ENCODE data around the gene PEX1. TPM values are rescaled to one million over a fixed set of nuclear protein-coding genes. Genes with fewer than 3 reads are reported as not detected.
"Not testable (repeated sequence)": the region's sequence is repeated elsewhere in the genome, so short reads cannot be mapped to it uniquely, and the experiment has no call there.

Gene PEX1
- total RNA-seq, 4 donors from 2014 or later: 19.7 to 59.7 (median 36.8) TPM

DNA sequence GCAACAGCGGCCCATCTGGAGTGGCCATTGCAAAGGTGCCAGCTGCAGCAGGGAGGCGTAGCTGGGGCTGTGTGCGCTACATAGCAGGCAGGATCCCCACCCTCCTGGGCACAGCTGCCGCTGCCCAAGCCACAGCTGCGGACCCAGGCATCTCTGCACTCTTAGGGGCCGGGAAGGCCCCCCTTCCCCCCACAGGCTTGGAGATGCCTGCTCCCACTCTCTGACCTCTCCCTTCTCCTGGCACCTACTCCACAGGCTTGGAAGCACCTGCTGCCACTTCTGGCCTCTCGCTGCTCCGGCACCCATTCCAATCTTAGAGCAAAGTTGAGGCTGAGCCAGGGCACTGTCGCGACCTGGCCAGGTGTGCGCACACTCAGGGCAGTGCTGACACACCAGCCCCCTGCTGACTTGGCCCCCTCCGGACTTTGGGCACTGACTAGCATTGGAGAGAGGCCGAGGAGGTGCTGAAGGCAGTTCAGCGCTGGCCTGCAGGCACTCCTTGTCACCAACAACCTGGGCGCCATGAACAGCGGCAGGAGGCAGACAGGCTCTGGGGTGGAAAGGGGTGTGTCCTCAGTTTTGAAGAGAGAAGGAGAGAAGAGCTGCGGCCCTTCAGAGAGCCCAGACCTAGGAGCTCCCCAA is 18.7 kb upstream of the PEX1 start:
- TF ChIP-seq, protein P1, sequence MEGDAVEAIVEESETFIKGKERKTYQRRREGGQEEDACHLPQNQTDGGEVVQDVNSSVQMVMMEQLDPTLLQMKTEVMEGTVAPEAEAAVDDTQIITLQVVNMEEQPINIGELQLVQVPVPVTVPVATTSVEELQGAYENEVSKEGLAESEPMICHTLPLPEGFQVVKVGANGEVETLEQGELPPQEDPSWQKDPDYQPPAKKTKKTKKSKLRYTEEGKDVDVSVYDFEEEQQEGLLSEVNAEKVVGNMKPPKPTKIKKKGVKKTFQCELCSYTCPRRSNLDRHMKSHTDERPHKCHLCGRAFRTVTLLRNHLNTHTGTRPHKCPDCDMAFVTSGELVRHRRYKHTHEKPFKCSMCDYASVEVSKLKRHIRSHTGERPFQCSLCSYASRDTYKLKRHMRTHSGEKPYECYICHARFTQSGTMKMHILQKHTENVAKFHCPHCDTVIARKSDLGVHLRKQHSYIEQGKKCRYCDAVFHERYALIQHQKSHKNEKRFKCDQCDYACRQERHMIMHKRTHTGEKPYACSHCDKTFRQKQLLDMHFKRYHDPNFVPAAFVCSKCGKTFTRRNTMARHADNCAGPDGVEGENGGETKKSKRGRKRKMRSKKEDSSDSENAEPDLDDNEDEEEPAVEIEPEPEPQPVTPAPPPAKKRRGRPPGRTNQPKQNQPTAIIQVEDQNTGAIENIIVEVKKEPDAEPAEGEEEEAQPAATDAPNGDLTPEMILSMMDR (IDR thresholded peaks at IDR 0.05): no peak
- no peak for TF ChIP-seq POLR2A (IDR thresholded peaks at IDR 0.05)
- H3K4me3 ChIP-seq: no peak overlapping the region
- H3K4me1 ChIP-seq: no peaks in the 10 kb centered on the region
- no peaks in the 10 kb centered on the region for H3K9me3 ChIP-seq
- H3K27ac ChIP-seq: no peak overlapping the region
- no peaks in the 10 kb centered on the region for H3K36me3 ChIP-seq
- intact Hi-C loops (cut with DNase I; ENCODE audit: low total_unique reads): no loop called here
- H3K27me3 ChIP-seq: no peaks in the 10 kb centered on the region
- DNase-seq: no peak

DNA sequence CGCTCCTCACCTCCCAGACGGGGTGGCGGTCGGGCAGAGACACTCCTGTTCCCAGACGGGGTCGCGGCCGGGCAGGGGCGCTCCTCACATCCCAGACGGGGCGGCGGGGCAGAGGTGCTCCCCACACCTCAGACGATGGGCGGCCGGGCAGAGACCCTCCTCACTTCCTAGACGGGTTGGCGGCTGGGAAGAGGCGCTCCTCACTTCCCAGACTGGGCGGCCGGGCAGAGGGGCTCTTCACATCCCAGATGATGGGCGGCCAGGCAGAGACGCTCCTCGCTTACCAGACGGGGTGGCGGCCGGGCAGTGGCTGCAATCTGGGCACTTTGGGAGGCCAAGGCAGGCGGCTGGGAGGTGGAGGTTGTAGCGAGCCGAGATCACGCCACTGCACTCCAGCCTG is 16.8 kb upstream of the PEX1 start:
- intact Hi-C loops (cut with DNase I; ENCODE audit: low total_unique reads); H3K9me3 ChIP-seq; H3K4me3 ChIP-seq; H3K36me3 ChIP-seq; H3K27ac ChIP-seq; H3K27me3 ChIP-seq; H3K4me1 ChIP-seq; DNase-seq: not testable (repeated sequence)

DNA sequence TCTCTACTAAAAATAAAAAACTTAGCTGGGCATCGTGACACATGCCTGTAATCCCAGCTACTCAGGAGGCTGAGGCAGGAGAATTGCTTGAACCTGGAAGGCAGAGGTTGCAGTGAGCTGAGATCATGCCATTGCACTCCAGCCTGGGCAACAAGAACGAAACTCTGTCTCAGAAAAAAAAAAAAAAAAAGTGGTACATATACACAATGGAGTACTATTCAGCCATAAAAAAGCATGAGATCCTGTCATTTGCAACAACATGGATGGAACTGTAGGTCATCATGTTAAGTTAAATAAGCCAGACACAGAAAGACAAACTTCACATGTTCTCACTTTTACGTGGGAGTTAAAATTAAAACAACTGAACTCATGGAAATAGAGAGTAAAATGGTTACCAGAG is 15.2 kb upstream of the PEX1 start:
- intact Hi-C loops (cut with DNase I; ENCODE audit: low total_unique reads); DNase-seq; H3K36me3 ChIP-seq; H3K27me3 ChIP-seq; H3K4me3 ChIP-seq; H3K27ac ChIP-seq; H3K4me1 ChIP-seq; H3K9me3 ChIP-seq: not testable (repeated sequence)

DNA sequence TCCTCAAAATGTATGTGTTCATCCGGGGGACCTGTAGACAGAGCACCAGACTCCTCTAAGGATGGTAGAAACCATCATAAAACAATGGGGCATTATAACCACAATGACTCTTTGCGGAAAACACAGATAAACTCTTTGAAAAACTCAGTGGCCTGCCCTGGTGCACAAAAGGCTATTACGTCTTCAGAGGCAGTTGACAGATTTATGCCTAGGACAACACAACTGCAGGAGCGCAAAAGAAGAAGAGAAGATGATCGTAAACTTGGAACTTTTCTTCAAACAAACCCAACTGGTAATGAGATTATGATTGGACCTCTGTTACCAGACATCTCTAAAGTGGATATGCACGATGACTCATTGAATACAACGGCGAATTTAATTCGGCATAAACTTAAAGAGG is 6.3 kb upstream of the PEX1 start:
- H3K4me1 ChIP-seq: no peaks in the 10 kb centered on the region
- no peak for DNase-seq
- intact Hi-C loops (cut with DNase I; ENCODE audit: low total_unique reads): no loop called here
- no peak overlapping the region for H3K27ac ChIP-seq
- H3K4me3 ChIP-seq: no peak overlapping the region
- H3K27me3 ChIP-seq: no peaks in the 10 kb centered on the region
- H3K36me3 ChIP-seq: no peaks in the 10 kb centered on the region
- TF ChIP-seq, protein P1 (IDR thresholded peaks at IDR 0.05): no peak
- TF ChIP-seq POLR2A (IDR thresholded peaks at IDR 0.05): no peak
- no peaks in the 10 kb centered on the region for H3K9me3 ChIP-seq

DNA sequence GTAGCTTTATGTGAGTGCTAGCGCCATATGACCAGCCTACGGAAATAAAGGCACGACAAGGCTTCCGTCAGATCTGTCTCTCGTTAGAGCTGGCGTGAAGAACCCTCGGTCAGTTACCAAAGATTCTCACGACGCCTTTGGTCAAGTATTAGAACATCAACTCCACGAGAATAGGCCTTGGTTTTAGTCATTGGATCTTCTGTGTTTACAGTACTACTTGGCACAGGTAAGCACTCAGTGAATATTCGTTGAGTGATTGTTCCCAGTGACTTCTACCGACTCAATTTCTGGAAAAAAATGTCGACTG is 591 bp upstream of the PEX1 start:
- Histone ChIP-seq H3K27ac (peak overlapping the region; percentile 90 to 92), H3K4me1 (no peaks in the 10 kb centered on the region), H3K27me3 (no peaks in the 10 kb centered on the region), H3K4me3 (peak overlapping the region; percentile 86 to 98), H3K36me3 (no peaks in the 10 kb centered on the region), H3K9me3 (no peaks in the 10 kb centered on the region)
- TF ChIP-seq, protein P1 (IDR thresholded peaks at IDR 0.05): no peak
- TF ChIP-seq POLR2A (IDR thresholded peaks at IDR 0.05): no peak
- DNase-seq: no peak
- intact Hi-C loops (cut with DNase I; ENCODE audit: low total_unique reads): no loop called here

DNA sequence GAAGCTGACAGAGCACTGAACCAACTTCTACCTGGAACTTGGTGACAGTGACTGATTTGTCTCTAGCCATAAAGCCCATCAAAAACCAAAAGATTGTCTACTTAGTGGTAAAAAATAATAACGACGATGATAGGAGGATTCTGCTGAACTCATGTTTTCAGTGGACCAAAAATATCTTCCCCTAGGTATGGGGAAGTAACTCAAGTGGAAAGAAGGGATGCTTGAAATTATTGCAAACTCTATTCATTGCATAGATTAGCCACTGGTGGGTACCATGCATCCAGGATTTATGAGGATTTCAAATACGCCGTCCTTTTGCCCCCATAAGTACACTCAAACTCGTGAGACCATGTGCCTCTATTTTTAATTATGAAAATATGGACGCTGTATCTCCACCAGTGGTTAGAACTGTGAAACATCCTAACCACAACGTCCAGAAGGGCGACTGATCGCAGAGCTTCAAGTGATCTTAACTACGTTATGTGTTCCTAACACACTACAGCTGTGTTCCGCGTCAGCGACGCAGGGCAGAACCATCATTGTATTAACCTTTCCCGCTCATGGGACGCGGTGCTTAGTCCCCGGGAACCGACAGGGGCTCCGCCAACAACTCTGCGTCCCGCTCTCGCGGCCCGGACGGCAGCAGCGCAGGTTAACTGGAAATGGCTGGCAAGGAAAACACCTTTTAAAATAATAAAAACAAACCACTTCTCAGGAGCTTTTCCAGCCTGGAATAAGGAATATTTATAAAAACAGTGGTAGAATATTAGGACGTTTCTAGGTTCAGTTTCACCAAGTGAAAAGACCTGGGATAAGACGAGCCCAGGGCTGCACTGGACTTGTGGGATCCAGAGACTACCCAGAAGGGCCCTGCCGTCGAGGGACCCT is 776 bp downstream of the PEX1 start:
- Histone ChIP-seq H3K4me3 (peak overlapping the region; percentile 86 to 98), H3K9me3 (no peaks in the 10 kb centered on the region), H3K4me1 (no peaks in the 10 kb centered on the region), H3K27ac (peak overlapping the region; percentile 90 to 92), H3K27me3 (no peaks in the 10 kb centered on the region), H3K36me3 (no peaks in the 10 kb centered on the region)
- intact Hi-C loops (cut with DNase I; ENCODE audit: low total_unique reads): no loop called here
- DNase-seq: peak in 1 of 2 donors; percentile 22
- no peak for TF ChIP-seq POLR2A (IDR thresholded peaks at IDR 0.05)
- TF ChIP-seq, protein P1 (IDR thresholded peaks at IDR 0.05): no peak

Measured in uterus (tissue), 4 donors.